Fibroblast of mammary gland (primary cell): ENCODE data around the gene CAMKV.

Experiments used
- DNase-seq: peaks from one replicate; pipeline ENCODE4 v3.0.0-alpha.2; 2010; ENCODE audit warnings: low read depth
- H3K4me3 ChIP-seq: 2 replicates; pipeline ENCODE4 v1.5.1; 2011; ENCODE audit warnings: low read depth, mild to moderate bottlenecking, low read length, moderate library complexity; ENCODE audit not compliant: control insufficient read depth
- TF ChIP-seq, protein P1 (sequence below): conservative IDR thresholded peaks from 2 replicates; pipeline ENCODE4 v1.5.1; 2011; ENCODE audit warnings: low read depth, low read length, inconsistent platforms; ENCODE audit not compliant: control insufficient read depth, insufficient read depth

CAMKV gene

DNA sequence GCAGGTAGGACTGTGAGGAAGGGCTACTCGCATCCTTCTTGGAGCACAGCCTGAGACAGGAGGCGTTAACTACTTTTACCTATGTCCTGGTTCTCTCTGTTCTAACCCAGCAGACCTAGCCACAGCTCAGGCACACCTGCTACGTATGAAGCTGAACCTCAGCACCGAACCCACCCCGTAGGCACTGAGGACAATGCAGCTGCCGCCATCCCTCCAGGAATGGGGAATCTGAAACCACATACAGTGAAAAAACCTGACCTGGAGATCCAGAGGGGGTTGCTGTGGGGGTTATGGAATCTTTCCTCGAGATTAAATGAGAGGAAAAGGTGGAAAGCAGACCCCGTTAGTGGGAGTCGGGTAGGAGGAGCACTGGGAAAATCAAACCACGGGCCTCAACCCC, 19.6 kb upstream of the CAMKV start:
- TF ChIP-seq, protein P1, sequence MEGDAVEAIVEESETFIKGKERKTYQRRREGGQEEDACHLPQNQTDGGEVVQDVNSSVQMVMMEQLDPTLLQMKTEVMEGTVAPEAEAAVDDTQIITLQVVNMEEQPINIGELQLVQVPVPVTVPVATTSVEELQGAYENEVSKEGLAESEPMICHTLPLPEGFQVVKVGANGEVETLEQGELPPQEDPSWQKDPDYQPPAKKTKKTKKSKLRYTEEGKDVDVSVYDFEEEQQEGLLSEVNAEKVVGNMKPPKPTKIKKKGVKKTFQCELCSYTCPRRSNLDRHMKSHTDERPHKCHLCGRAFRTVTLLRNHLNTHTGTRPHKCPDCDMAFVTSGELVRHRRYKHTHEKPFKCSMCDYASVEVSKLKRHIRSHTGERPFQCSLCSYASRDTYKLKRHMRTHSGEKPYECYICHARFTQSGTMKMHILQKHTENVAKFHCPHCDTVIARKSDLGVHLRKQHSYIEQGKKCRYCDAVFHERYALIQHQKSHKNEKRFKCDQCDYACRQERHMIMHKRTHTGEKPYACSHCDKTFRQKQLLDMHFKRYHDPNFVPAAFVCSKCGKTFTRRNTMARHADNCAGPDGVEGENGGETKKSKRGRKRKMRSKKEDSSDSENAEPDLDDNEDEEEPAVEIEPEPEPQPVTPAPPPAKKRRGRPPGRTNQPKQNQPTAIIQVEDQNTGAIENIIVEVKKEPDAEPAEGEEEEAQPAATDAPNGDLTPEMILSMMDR: no peak
- no peak overlapping the region for H3K4me3 ChIP-seq
- no peak for DNase-seq

GRCh38 chr3:49886922-49887265, 17.2 kb upstream of the CAMKV start:
- TF ChIP-seq, protein P1: no peak
- H3K4me3 ChIP-seq: no peak overlapping the region
- DNase-seq: no peak

DNA sequence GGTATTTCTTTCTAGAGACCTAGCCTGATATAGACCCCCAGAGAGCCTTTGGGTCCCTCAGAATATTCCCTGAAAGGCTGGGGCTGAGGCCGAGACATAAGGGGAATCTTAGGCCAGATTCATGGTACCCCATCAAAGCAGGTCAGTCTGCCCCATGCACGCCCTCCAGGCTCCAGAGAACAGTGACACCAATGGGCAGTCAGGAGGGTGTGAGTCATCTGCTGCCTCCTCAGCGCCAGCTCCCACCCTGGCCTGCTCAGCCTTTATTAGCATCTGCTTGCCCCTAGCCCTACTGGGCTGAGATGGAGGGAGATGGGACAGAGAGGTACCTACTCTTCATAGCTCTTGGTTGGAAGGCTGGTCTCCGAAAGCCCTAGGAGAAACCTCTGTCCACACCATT, 14.3 kb upstream of the CAMKV start:
- no peak overlapping the region for H3K4me3 ChIP-seq
- TF ChIP-seq, protein P1: no peak
- DNase-seq: peak; percentile 16

GRCh38 chr3:49882166-49882565, 12.5 kb upstream of the CAMKV start:
- no peak overlapping the region for H3K4me3 ChIP-seq
- peak; percentile 5 for DNase-seq
- TF ChIP-seq, protein P1: no peak

GRCh38 chr3:49880581-49881315, 11.0 kb upstream of the CAMKV start:
- no peak overlapping the region for H3K4me3 ChIP-seq
- TF ChIP-seq, protein P1: no peak
- no peak for DNase-seq

DNA sequence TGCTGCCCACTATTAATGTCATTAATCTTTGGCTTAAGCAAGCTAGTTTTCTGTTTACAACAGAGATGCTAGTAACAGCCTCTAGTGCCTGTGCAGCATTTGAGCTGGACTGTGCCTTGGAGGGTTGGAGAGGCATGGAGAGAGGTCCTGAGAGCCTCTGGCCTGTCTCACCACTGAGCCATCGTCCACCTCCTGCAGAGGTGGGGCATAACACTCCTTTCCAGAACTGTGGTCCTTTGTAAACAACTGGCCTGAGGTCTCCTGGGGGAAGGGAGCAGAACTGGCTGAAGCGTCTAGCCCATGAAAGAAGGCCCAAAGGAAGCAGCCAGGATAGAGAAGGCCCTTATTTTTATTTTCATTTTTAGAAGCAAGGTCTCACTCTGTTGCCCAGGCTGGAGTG, 10.0 kb upstream of the CAMKV start:
- DNase-seq: no peak
- TF ChIP-seq, protein P1: no peak
- H3K4me3 ChIP-seq: no peak overlapping the region

- no peak for DNase-seq
- H3K4me3 ChIP-seq: no peak overlapping the region
- TF ChIP-seq, protein P1: no peak
Measured at GRCh38 chr3:49878686-49879085, 9.0 kb upstream of the CAMKV start.
